Tibial nerve (tissue), 4 donors: ENCODE data around the gene GALNTL6.

Experiments used
- EP300 ChIP-seq, 2 donors: sonication (generic); formaldehyde crosslinking; IDR thresholded peaks; one replicate each; pipeline ENCODE4 v1.6.1; 2017; ENCODE audit warnings: antibody characterized with exemption in 2 of 2, mild to moderate bottlenecking in 1 of 2
- POLR2A ChIP-seq, 2 donors: fragments of 450-650 bp; IDR thresholded peaks; one replicate each; pipeline ENCODE4 v1.6.1; 2017; ENCODE audit warnings: antibody characterized with exemption in 2 of 2, mild to moderate bottlenecking in 2 of 2, moderate library complexity in 2 of 2
- TF ChIP-seq, protein P1 (sequence below), 5 experiments: fragments of 200-600 bp in 3 of 5; fragments of 450-650 bp in 2 of 5; sonication (generic) in 3 of 5; IDR thresholded peaks; one replicate each; pipeline ENCODE4 v1.5.1; 2016 to 2019; ENCODE audit warnings: antibody characterized with exemption in 5 of 5, mild to moderate bottlenecking in 3 of 5, moderate library complexity in 2 of 5

DNA sequence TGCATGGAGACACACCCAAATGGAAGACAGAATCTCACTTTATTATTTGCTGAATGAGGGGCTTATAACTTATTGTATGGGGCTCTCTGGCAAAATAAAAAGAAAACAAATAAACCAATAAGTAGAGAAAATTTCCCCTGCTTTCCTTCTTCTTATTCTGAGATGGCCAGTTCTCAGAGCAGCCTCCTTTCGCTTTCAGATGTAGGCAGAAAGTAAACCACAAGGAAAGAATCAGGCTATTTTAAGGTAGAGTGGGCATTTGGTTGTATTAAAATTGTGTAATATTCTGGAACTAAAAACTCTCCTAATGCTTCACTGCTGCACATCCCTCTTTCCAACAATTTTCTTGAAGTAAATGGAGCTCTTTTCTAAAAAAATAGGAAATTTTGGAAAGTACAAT, 241.8 kb downstream of the GALNTL6 start:
- TF ChIP-seq, protein P1, sequence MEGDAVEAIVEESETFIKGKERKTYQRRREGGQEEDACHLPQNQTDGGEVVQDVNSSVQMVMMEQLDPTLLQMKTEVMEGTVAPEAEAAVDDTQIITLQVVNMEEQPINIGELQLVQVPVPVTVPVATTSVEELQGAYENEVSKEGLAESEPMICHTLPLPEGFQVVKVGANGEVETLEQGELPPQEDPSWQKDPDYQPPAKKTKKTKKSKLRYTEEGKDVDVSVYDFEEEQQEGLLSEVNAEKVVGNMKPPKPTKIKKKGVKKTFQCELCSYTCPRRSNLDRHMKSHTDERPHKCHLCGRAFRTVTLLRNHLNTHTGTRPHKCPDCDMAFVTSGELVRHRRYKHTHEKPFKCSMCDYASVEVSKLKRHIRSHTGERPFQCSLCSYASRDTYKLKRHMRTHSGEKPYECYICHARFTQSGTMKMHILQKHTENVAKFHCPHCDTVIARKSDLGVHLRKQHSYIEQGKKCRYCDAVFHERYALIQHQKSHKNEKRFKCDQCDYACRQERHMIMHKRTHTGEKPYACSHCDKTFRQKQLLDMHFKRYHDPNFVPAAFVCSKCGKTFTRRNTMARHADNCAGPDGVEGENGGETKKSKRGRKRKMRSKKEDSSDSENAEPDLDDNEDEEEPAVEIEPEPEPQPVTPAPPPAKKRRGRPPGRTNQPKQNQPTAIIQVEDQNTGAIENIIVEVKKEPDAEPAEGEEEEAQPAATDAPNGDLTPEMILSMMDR (IDR thresholded peaks at IDR 0.05), result no peak
- TF ChIP-seq POLR2A (IDR thresholded peaks at IDR 0.05) (no peak), EP300 (IDR thresholded peaks at IDR 0.05) (no peak)
